Fibroblast of skin of right biceps (primary cell): ENCODE data around the gene DDX56.
"Not testable (repeated sequence)": the region's sequence is repeated elsewhere in the genome, so short reads cannot be mapped to it uniquely, and the experiment has no call there.

ENCODE experiments used
- DNase-seq: peaks from one replicate; pipeline ENCODE4 v3.0.0-alpha.2; 2013

The DDX56 gene

DNA sequence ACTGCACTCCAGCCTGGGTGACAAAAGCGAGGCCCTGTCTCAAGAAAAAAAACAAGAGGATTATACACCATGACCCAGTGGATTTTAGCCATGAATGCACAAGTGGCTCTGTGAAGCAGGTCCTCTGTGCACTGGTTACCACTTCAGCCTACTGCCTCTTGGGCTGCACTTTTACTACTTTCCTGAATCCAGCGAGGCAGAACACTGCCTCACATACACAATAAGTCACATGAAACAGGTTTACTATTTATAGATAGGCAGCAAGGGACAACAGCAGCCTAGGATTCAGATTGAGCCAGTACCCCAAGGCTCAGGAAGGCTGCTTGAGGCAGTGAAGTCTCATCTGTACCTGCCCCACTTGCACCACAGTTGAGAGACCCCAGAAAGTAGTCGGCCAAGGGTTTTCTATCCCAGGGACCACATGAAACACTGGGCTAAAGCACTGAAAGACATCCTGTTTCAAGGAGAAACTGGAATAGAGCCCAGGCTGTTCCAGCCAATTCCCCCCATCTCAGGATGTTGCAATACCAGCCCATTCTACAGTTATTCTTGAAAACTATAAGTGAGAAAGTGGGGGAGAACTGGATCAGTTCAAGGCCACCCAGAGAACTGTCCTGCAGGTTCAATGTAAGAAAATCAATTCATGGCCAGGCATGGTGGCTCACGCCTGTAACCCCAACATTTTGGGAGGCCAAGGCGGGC lies 22.4 kb upstream of the DDX56 start:
- DNase-seq: peak; percentile 14

DNA sequence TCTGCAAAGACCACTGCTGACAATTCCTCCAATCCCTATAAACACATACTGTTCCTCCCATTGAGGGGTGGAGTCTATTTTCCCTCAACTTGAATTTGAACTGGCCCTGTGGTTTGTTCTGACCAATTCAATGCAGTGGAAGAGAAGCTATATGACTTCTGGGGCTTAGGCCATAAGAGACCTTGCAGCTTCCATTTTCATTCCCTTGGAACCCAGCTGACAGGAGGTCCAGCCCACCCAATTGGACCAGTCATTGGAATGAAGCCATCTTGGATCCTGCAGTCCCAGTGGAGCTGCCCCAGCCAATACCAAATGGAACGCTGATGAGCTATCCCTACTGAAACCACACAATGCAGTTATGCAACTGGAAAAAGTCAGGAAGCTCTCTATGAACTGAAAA lies 17.2 kb upstream of the DDX56 start:
- no peak for DNase-seq

DNA sequence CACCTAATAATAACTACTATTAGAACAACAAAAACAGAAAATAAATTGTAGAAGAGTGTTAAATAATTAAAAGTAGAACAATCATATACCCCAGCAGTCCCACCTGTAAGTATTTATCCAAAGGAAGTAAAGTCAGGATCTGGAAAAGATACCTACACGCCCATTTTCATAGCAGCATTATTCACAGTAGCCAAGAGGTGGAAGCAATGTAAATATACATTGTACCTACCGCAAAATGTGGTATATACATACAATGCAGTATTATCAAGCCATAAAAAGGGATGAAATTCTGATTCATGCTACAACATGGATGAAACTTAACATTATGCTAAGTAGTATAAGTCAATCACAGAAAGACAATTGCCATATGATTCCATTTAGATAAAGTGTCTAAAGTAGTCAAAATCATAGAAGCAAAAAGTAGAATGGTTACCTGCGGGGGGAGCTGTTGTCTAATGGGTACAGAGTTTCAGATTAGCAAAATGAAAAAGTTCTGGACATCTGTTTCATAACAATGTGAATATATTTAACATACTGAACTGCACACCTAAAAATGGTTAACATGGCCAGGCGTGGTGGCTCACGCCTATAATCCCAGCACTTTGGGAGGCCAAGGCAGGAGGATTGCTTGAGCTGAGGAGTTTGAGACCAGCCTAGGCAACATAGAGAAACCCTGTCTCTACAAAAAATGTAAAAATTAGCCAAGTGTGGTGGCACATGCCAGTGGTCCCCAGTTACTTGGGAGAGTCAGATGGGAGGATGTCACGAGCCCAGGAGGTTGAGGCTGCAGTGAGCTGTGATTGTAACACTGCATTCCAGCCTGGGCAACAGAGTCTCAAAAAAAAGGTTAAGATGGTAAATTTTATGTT lies 14.4 kb upstream of the DDX56 start:
- peak; percentile 64 for DNase-seq

DNA sequence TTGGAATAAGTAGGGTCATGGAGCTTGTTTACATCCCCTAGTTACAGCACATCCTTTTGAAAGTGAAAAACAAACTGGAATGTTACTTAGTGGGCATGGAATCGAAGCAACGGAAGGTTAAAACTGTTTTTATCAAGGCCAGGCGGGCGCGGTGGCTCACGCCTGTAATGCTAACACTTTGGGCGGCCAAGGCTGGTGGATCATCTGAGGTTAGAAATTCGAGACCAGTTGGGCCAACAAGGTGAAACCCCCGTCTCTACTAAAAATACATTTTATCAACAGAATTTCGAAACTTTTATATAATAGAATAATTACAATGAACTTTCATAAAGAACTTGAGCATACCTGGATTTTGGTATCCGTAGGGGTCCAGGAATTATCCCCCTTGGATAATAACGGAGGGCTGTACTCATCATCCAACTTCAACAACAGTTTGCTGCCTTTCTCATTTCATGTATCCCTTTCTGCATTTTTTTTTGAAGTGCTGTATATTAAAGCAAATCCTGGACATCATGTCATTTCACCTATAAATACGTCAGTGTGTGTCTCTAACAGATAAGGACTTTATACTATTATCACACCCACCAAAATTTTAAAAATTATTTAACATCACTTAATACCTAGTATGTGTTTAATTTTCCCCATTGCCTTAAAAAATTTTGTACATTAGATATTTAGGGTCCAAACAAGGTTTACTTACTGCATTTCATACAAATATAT lies 9.6 kb upstream of the DDX56 start:
- no peak for DNase-seq

DNA sequence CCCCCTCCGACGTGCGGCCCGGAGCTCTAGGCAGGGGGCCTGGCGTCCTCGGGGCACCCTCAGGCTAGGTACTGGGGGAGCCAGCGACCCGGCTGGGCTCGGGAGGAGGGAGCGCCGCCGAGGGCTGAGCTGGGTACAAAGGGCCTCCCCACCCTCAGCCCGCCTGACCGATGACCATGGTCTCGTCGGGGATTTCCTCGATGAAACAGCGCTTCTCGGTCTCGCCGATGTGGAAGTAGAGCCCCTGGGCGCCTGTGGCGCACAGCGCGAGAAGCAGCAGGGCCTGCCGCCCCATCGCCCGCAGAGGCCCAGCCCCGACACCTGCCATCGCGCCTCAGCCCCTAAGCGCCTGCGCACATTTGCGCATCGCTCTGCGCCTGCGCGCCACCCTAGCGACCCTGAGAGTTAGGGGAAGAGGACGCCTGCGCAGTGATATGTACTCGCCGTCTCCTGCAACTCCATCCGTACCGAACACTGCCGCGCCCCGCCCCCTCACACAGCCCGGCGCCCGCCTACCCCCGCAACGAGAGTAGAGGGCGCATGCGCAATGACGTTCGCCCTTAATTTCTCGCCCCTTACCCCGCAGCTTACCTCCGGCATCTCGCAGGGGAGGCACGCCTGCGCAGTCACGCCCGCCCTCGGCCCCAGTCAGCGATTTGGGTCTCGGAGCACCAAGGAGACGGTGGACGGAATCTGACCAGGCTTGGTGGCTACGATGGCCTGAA lies 8.3 kb upstream of the DDX56 start, which contains the start of gene TMED4:
TMED4 (minus strand) TSS at position 353 of the 725 bp plus-strand sequence; CDS start at position 328, 25 bp downstream.
- DNase-seq: peak; percentile 98

DNA sequence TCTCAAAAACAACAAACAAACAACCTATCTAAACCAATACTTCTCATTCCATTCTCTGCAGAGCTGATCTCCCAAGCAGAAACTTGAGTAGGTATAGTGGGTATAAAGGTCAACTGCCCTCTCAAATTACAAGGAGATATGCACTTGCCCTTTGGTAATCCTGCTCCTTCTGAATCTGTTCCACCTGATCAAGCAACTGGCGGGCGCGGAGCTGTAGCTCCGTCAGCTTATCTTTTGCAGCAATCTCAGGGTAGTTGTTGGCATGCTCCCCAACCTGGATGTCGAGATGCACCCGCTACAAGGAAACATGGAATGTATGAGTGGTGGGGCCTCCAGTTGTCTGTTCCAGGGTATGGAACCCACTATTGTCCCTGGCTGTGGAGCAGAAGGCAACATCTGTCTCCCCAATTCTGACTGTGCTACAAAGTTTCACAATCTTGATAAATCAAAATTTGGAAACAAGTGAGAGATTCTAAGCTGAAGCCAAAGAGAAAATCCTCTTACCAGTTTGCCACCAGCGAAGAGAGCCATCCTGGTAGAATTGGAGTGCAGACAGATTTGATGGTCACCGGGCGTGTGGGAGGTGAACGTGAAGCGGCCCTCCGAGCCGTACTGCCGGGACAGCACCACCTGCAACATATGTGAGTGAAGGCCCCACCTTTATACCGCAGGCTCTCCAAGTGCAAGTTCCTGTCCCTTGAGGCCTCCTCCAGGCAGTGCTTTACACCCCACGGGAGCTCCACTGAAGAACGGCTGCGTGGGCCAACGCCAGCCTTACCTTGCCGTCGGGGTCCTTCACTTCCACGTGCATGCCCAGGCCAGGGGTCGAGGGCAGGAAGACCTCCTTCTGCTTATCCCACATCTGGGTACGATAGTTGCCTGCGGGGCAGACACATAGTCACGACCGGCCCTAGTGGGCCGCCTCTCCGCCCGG lies 7.5 kb upstream of the DDX56 start:
- DNase-seq: no peak

DNA sequence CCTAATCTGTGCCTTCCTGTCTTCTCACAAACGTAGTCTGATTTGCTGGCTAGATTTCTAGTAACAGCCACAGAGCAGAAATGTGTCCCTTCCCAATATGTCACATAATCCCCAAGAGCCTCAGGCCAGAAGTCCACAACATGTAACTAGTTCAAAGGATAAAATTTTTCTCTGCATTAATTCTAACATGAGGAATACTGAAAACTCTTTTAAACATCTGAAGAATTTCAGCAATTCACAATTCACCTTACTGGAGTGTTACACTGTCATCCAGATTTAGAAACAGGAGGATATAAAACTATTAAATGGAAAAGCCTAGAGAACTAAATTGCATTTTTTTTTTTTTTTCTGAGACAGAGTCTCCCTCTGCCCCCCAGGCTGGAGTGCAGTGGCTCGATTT lies 2.5 kb upstream of the DDX56 start:
- no peak for DNase-seq

DNA sequence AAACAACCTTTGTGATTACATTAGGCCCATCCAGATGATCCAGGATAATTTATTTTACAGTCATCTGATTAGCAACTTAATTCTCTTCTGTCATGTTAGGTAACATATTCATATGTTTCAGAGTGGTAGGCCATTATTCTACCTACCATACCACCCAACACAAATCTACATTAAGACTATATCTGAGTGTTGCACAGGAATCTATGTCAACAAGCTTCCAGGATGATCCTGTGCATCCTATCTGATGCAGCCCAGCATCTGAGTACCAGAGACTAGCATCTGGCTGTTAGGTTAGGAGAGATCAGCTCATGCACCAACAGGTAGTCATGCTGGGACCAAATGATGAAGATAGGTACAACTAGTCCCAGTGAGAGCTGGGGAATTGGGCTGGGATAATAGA lies 1.3 kb upstream of the DDX56 start:
- no peak for DNase-seq

DNA sequence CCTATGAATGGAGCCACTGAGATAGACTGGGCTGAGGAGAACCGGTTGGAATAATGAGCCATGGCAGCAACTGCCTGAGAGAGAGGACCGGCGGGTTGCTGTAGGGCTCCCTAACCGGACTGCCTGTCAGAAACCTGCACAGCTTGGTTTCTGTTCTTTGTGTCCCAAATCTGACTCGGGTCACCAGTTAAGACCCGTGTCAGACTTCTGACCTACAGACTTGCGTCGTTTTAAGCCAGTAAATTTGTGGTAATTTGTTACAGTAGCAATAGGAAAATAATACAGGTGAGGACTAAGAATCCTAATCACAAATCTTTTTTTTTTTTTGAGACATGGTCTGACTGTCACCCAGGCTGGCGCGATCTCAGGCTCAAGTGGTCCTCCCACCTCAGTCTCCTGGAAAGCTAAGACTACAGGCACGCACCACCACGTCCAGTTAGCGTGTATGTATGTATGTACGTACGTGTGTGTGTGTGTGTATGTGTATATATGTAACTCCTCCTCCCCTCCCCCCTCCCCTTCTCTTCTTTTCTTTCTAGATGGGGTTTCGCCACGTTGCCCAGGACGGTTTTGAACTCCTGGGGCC lies 672 bp upstream of the DDX56 start:
- DNase-seq: no peak

DNA sequence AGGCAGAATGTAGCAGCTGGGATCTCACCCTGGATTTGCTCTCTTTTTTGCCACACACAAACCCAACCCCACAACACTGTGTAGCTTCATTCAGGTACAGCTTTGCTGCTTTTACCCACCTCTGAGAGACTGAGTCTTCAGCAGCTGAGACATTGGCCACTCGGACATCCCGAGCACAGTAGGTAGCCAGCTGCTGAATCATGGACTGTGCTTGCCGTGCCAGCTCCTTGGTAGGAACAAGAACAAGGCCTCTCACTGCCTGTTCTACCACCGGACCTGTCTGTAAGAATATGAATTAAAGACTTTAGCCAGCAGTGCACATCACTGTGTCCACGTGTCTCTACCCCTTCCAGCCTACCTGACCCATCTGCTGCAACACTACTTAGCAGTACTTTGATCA lies 937 bp downstream of the DDX56 start:
- DNase-seq: no peak

DNA sequence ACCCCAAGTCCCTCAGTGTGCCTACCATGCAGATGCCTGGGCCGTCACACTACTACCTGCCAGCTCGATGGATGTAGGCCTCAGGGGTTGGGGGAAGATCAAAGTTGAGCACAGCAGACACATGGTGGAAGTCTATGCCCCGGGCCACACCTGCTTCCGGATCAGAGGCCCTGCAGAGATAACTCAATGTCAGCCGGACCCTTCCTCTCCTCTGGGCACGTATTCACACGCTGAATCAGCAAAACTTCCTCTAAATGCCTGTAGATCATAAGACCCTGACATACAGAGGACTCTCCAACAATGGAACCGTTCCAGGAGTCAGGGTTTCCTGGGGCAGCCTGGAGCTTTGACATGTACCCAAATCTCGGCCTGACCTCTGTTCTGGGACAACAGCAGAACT lies 3.7 kb downstream of the DDX56 start:
- DNase-seq: no peak

DNA sequence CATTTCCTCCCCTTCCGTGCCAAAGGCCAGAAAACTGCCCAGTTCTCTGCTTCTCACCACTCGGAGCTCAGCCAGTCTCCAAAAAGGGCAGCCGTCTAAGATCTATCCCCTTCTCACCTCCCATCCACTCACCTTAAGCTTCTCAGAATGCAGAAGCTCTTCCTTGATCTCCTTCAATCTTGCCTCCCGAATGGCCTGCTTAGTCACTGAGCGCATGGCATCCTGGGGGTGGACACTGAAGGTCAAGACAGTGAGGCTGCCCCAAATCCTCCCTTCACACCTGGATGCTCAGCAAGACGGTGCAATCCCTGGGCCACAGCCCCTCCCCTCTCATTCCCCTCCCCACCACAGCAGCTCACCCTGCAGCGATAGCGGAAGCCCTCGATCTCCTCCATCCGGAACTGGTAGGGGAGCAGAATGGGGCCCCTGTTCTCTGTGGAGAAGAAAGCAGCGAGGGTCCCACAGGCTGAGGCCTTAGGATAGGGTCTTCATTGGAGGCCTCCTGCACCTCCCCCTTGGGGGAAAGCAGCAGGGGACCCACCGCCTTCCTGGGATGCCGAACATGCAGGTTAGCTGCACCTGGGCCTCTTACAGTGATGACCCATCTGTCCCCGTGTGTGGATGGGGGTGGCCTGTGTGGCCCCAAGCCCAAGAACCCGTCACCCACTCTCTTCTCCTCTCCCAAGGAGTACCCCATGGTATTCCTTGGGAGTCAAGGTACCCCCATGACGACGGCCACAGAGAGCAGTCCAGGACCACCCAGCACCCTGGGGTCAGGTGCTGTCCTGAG lies 4.7 kb downstream of the DDX56 start:
- no peak for DNase-seq

DNA sequence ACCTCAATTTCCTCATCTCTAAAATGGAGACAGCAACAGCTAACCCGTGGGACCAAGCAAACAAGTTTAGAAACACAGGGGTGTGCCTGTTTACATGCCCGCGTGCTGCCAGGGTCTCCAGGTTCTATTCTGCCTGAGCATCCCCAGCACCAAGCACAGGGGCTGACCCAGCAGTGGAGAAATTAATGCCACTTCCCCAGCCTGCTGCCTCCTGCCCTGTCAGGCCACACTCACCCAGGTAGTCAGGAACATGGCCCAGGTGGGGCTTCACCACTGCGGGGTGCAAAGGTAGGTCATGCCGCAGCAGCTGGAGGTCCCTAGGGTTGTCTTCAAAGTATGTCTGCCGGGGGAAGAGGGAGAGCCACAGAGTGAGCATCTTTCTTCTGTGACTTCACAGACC lies 5.8 kb downstream of the DDX56 start:
- no peak for DNase-seq

DNA sequence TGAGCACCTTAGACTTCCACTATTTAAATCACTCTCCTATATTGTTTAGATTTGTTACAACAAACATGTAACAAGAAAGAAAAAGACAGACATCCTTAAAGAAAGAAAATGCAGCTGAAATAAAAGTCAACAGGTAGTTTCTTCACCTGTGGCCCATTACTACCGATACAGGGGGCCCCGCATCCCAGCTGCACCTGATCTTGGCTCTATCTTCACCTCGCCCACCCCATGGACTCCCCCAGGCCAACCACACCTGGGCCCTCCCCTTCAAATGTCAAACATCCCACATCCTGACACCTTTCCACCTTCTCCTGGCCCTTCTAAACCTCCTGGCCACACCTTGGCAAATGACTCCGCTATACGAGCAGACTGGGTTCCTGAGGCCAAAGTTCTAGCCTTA lies 7.0 kb downstream of the DDX56 start:
- no peak for DNase-seq

DNA sequence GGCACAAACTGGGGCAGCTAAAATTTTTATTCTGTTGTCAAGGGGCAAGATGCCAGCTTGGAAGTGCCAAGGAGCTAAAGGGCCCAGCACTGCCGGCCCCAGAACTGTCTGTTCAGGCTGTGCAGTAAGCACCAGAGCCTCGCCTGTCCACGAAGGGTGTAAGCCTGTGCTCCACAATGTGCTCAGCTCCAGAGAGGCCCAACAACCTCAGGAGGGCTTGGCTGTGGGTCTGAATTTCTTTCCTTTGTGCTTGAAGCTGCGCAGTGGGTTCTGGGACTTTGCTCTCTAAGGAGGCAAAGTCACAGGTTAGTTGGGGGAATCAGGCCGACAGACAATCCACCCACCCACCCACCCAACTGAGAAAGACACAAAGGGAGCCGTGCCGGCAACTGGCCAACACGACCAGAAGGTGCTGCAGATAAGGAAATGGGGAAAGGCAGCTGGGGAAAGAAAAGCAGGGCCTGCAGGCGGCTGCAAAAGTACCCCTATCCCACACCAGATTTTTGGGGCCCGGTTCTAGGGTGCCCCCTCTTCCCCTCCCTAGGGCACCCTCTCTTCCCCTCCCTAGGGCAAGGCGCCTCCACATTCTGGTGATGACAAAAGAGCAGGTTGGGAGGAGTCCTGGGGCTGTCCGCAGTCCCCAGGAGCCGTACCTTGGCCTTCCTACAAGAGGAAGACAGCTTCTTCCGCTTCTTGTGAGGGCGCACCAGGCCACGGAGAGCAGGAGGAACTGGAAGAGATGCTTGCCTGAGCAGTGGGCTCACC lies 7.7 kb downstream of the DDX56 start:
- DNase-seq: no peak

DNA sequence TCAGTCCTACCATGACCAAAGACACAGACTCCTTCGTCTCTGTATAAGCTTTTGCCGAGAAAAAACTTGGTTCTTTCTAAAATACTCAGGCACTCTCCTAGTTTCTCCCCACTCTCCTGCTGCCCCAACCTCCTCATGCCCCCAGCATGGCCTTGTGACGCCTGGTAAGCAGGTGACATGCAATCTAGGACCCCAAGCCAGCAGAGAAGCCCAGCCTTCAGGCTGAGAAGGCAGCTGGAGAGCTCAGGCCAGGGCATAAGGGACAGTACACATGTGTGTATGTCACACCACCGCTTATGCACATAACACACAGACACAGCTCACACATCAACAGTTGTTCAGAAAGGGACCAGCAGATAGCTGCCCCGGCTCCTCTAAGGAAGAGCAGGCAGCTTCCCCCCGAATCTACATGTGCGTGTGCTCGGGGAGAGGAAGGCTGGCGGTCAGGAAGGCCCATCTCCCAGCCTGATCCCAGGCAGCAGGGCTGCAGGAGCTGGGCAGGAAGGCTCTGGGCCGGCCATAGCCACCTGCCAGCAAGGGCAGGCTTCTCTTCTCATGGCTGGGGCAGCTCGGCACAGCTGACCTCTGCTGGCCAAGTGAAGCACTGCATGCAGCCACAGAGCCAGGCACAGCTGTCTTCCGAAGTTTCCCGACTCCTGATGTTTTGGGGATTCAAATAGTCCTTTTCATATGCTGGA lies 8.5 kb downstream of the DDX56 start:
- DNase-seq: peak; percentile 43

DNA sequence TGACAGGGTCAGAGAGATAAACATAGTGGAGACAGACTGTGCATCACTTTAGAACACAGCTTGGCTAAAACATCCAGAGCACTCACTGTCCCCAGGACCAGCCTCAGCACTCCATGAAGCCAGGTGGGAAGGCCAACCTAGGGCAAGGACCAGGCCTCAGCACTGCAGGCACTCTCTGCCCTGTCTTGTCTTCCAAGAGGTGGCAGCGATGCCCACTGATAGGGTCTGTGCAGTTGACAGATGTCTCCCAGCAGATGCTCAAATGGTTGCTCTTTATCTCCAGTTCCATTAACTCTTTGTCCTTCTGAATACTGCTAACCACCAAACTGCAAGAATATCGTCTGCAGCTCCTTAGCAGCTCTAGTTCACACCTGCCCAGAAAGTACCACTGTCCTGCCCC lies 9.1 kb downstream of the DDX56 start:
- no peak for DNase-seq

DNA sequence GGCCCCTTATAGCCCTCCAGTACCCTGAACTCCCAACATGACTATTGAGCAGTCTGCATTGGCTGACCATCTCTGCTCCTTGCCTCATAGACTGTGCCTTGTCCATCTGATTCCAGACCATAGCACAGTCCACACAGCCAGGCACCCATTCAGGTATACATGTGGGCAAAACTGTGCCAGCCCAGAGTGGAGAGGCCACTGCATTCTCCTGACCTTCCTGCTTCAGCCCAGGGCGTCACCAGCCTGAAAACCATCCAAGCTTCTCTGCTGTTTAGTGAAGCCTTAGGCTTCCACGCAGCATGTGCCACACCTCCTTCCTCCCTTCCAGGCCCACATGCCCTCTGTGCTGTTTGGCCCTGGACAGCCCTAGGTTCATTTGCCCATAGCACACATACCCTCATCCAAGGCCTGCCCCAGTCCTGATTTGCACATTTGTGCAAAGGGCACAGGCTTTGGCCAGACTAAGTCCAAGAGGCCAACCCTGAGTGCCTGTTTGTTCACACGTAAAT lies 10.5 kb downstream of the DDX56 start:
- DNase-seq: no peak

DNA sequence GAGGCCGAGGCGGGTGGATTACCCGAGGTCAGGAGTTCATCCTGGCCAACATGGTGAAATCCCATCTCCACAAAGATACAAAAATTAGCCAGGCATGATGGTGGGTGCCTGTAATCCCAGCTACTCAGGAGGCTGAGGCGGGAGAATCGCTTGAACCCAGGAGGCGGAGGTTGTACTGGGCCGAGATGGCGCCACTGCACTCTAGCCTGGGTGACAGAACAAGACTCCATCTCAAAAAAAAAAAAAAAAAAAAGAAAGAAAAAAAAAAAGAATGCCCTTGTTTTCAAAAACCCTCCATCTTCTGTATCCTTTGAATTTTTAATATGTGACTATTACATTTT lies 11.1 kb downstream of the DDX56 start:
- DNase-seq: not testable (repeated sequence)
